HG02970 (cell line): ENCODE measurements around the gene STK35.
"Not testable (repeated sequence)": the region's sequence is repeated elsewhere in the genome, so short reads cannot be mapped to it uniquely, and the experiment has no call there.

ENCODE experiments used
- ATAC-seq: cut with Tn5 transposase; IDR thresholded peaks from one replicate; pipeline ENCODE4 v1.9.1; 2021; ENCODE audit warnings: mild to moderate bottlenecking, moderate library complexity, moderate number of reproducible peaks; ENCODE audit not compliant: unreplicated experiment, low FRiP score

Gene STK35

DNA sequence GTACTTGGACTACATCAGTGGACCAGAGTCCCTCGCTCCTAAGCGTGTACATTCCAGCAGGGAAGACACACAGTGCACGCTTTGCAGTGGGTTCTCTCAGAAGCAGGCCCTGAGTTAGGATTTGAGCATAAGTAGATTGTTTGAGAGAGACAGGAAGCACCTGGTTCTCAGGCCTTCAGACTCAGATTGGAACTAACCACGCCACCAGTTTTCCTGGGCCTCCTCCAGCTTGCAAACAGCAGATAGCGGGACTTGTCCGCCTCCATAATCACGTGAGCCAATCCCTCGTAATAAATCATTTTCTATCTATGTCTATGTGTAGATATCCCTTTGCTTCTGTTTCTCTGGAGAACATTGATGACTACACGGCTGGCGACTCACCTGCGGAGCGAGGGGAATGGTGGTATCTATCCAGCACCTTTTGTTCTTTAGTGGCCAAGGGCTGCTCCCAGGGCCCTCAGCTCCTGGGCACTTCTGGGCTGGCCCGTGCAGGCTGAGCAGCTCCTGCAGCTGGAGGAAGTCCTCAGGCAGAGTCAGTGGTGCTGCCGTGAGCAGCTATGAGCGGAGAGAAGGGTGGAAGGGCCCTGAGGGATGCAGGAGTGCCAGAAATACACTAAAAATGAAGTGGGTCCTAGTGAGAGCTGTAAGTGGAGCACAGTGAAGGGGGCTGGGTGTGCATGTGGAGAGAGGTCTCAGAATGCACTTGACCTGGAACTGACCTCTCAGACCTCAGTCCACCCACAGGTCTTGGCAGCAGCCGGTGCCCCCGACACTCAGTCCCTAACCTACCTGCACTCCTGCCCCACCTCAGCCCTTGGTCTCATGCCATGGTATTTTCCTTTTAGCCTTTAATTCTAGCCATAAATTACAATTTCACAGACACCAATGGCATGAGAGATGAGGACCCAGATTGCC is 76.9 kb downstream of the STK35 start:
- ATAC-seq: no peak

DNA sequence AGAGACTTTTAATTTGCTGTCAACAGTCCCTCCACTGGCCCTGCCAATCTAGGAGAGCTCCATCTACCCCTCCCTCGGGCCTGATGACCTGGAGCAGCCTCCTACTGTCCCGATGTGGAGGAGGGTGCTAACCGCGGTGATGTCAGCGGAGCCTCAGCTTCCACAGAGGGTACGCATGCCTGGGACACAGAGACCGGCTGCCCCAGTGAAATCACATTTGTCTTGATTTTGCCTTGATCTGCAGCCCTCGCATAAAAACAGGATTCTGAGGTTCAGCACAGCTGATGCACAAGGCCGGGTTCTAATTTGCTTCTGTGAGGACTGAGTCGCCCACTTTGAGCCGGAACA is 77.6 kb downstream of the STK35 start:
- no peak for ATAC-seq

DNA sequence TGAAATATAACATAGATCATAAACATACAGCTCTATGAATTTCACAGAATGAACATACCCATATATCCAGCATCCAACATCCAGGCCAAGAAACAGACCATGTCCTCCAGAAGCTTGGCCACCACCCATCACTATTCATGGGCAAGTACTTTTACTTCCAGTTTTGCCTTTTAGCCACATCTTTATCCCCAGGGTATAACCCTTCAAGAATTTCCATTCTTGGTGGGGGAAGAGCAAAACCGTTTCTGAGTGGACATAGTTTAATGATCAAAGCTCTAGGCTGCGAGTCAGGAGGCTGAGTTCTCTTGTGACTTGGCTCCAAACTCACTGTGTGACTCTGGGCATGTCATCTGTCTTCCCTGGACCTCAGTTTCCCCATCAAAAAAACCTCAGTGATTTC is 78.3 kb downstream of the STK35 start:
- ATAC-seq: no peak

DNA sequence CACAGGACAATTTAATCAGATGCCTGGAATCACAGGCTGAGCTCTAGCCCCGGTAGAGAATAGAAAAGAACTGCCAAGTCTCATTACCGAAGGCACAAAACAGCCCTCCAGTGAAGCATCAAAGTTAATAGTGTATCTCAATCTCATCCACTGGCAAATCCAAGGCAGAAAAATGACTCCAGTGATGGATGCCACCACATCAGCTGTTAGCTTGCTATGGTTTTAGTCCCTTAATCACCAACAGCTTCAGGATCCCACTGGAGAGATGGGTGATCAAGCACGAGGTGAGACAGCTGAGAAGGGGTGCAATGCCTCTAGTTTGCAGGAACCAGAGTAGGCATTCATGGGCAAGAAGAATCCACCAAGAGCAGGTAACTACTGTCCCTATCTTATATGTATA is 81.8 kb downstream of the STK35 start:
- no peak for ATAC-seq

DNA sequence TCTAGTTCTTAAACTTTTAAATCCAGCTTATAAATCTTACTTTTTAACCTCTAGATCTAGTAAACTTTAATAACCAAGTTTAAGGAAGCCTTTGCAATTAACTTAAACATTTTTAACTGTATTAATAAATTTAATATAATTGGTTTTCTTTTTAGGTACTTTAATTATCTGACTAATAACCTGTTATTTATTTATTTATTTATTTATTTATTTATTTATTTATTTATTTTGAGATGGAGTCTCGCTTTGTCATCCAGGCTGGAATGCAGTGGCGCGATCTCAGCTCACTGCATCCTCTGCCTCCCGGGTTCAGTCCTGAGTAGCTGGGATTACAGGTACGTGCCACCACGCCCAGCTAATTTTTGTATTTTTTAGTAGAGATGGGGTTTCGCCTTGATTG is 83.3 kb downstream of the STK35 start:
- not testable (repeated sequence) for ATAC-seq

DNA sequence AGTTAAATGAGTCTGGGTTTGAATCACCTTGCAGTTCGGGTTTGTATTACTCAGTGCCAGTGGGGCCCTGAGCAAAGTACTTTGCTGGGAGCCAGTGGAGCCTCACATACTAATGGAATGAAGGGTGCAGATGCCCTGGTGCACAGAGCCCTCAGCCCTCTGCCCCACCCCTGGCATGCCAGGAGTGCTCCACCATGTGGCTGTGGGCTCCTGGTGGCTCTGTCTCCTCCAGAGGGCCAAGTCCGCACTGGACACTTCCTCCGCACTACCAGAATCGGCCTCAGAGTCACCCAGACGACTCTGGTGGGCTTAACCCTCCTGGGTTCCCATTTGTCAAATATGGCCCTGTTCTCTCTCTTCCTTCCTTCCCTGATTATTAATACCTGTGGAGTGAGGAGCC is 94.0 kb downstream of the STK35 start:
- ATAC-seq: no peak

DNA sequence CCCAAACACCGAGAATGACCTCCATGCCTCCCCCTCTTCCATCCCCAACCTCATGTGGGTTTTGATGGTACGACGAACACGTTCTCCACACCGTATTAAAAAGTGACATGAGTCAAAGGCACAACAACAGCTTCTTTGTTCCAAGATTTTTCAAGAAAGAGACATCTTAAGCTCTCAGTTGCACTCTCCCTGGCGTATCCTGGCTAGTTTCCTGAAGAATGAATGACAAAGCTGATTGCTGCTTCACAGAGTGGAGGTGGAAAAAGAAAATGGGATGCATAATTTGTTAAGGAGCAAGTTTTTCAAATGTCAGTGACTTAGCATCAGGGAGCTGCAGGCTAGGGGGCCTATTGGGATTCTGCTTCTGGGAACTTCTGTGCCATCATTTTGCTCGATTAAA is 95.5 kb downstream of the STK35 start:
- ATAC-seq: no peak
